Measurements from ENCODE around the gene SLC6A4. TPM values are rescaled to one million over a fixed set of nuclear protein-coding genes. Genes with fewer than 3 reads are reported as not detected.
"Not testable (repeated sequence)": the region's sequence is repeated elsewhere in the genome, so short reads cannot be mapped to it uniquely, and the experiment has no call there.

Gene SLC6A4
- total RNA-seq, 1 experiment from 2014 or later, result not detected

DNA sequence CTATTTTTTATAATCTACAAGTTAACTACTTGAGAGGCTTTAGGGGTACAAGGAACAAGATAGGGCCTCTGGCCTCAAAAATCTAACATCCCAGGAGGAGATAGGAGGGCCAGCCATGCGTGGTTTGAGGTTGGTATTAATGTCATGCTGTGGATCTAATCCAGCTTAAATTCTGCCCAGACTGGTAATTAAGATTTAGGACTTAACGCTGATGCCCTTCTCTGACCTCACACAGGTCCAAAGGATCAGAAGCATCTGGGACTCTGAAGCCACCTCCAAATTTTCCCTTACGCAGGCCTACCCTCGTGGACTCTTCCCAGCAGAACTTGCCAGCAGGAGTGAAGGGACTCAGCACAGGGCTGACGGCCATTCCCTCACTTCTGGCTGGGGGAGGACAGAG is 15.1 kb downstream of the SLC6A4 start:
- DNase-seq (ENCODE audit: low read depth), result no peak

- no peak for DNase-seq (ENCODE audit: low read depth)
Observed at GRCh38 chr17:30219833-30220232, 15.7 kb downstream of the SLC6A4 start.

GRCh38 chr17:30219315-30219714 is 16.2 kb downstream of the SLC6A4 start:
- DNase-seq (ENCODE audit: low read depth), result no peak

- no peak for DNase-seq (ENCODE audit: low read depth)
Observed at GRCh38 chr17:30218799-30219198, 16.7 kb downstream of the SLC6A4 start.

DNA sequence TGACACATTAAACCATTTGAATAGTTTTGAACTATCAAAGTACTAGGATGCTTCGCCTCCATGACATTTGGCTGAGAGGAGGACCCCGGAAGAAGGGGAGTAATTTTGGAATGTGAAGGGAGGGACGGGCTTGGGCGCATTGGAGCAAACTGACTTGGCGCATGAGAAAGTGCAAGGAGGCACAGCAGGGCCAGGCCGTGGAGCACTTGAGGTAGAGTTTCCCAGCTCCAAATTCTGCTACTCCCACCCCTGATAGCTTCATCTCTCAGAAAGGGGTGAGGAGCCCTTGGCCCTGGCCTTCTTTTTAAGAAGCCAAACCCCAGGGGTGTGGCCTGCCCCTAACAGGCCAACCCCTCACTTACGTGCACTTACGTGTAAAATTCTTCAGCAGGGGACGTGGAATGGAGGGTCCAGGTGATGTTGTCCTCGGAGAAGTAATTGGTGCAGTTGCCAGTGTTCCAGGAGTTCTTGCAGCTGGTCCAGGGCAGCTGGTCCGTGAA is 17.7 kb downstream of the SLC6A4 start:
- DNase-seq (ENCODE audit: low read depth), result no peak

DNA sequence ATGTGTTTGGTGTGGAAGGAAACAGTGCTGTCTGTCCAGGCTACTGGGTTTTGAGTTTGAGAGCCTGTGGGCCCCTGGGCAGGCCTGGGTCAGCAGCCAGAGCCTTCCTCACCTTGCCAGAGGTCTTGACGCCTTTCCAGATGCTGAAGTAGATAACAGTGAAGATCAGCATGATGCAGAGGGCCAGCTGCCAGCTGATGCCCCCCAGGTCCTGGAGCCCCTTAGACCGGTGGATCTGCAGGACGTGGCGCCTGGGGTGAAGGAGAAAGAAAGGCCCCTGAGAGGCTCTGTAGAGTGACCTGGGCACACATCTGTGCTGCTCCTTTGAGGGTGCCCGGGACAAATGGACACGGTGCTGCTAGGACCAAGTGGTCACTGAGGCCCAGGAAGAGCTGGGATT is 18.4 kb downstream of the SLC6A4 start:
- no peak for DNase-seq (ENCODE audit: low read depth)

DNA sequence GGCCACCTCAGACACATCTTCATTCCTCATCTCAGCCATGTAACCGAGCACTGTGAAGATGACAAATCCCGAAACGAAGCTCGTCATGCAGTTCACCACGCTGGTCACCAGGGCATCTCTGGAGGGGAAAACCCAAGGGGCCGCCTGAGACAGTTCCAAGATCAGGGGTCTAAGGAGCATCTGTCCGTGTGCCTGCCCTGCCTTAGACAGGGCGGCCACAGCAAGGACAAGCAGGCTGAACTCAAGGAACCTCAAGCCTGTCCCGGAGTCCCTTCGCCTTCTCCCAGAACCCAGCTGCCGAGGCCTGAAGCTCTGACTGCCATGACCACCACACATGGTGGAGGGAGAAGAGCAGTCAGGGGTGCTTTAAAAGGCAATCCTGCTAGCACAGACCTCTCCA is 22.7 kb downstream of the SLC6A4 start:
- no peak for DNase-seq (ENCODE audit: low read depth)

GRCh38 chr17:30211371-30211770 is 24.1 kb downstream of the SLC6A4 start:
- no peak for DNase-seq (ENCODE audit: low read depth)

- DNase-seq (ENCODE audit: low read depth), result no peak
Observed at GRCh38 chr17:30210901-30211300, 24.6 kb downstream of the SLC6A4 start.

- no peak for DNase-seq (ENCODE audit: low read depth)
Observed at GRCh38 chr17:30210366-30210765, 25.1 kb downstream of the SLC6A4 start.

DNA sequence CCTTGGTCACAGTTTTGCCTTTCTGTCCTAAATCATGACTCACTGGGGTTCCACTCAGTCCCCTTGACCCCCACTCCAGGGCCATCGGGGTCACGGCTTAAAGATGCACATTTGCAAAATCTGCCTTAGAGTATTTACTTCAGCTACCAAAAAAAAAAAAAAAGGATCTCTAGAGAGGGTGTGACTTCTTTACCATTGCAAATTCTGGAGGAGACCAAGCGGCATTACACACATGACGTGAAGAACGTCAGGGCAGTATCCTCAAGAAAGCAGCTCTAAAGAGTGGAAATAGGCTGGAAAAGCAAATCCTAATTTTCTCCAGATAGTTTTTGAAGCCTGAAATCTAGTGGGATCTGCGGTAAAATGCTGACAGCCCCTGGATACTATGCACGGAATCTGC is 25.6 kb downstream of the SLC6A4 start:
- no peak for DNase-seq (ENCODE audit: low read depth)

GRCh38 chr17:30208214-30208613 is 27.3 kb downstream of the SLC6A4 start:
- no peak for DNase-seq (ENCODE audit: low read depth)

DNA sequence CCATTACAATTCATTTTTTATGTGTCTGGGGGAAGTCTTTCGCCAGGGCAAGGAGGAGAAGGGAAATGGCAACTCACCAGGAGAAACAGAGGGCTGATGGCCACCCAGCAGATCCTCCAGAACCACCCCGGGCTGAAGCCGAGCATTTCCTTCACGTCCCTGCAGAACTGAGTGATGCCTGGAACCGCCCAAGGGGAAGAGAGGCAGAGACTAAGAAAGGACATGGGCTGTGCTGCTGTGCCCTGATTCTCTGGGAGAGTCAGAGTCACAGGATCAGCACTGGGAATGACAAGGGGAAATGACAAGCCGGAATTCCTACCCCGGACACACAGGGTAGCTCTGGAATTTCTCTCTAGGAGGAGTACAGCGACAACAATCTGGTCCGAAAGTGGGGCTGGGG is 27.8 kb downstream of the SLC6A4 start:
- DNase-seq (ENCODE audit: low read depth), result no peak

DNA sequence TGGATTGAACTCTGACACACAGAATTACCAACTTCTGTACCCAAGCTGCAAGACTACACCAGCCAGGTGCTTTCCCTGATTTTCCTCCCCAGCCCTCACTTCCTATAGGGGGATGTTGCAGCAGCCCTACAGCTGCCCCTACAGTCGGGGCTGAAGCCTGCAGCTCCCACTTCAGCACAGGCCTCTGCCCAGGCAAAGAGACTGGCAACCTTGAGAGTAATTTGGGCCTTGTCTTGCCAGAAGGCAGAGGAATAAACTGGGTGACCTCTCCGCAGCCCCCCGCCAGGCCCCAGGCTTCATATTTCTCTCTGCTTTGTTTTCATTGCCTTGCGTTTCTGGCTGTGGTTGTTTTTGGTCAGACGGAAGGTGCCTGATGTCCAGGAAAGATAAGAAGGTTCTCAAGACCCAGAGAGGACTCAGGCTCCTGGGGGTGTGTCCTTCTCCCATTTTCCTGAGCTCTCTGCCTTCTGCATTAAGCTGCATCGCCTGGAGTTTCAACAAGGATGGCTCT is 32.0 kb downstream of the SLC6A4 start:
- DNase-seq (ENCODE audit: low read depth), result no peak

GRCh38 chr17:30200656-30201055 is 34.8 kb downstream of the SLC6A4 start:
- DNase-seq (ENCODE audit: low read depth), result not testable (repeated sequence)

DNA sequence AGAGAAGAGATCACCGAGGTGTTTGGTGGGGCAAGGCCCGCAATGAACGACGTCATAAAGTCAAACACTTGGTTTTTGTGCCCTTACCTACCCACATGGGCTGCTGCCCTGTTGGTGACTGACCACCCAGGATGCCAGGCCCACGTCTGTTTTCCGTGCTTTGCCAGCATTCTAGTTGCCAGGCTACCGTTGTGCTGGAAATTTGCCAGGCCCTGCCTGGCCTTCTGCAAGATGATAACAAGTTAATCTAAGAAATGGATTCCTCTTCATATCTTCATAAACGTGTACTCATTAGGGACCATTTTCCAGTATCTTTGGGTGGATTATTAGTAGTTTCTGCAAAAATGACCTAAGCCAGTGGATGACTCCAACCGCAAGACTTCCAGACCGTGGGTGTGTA is 35.4 kb downstream of the SLC6A4 start:
- no peak for DNase-seq (ENCODE audit: low read depth)

DNA sequence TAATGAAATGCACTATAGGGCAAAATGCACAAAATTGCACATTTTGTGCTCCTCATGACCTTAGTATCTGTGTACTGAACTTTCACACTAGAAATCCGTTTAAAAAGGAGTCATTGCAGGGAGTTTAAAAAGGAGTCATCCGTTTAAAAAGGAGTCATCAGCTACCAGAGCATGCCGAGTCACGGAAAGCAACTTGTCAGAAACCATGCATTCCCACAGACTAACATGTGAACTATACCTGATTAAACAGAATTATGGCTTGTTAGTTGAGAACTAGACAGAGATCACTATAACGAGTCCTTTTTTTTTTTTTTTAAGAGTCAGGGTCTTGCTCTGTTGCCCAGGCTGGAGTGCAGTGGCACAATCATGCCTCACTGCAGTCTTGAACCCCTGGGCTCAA is 35.9 kb downstream of the SLC6A4 start:
- DNase-seq (ENCODE audit: low read depth), result no peak

GRCh38 chr17:30197416-30197815 is 38.1 kb downstream of the SLC6A4 start:
- DNase-seq (ENCODE audit: low read depth), result no peak

GRCh38 chr17:30196504-30196903 is 39.0 kb downstream of the SLC6A4 start:
- no peak for DNase-seq (ENCODE audit: low read depth)

- DNase-seq (ENCODE audit: low read depth), result no peak
Observed at GRCh38 chr17:30191072-30191471, 44.4 kb downstream of the SLC6A4 start.

GRCh38 chr17:30188211-30188939 is 47.1 kb downstream of the SLC6A4 start:
- DNase-seq (ENCODE audit: low read depth), result no peak

GRCh38 chr17:30187573-30187972 is 47.9 kb downstream of the SLC6A4 start:
- no peak for DNase-seq (ENCODE audit: low read depth)

- DNase-seq (ENCODE audit: low read depth), result no peak
Observed at GRCh38 chr17:30186761-30187160, 48.7 kb downstream of the SLC6A4 start.
